Germinal center (tissue), 1 donor: ENCODE results near the gene EIF1.
"Not testable (repeated sequence)": the region's sequence is repeated elsewhere in the genome, so short reads cannot be mapped to it uniquely, and the experiment has no call there.

Experiments
- DNase-seq: peaks from one replicate; pipeline ENCODE4 v3.0.0; 2012; ENCODE audit warnings: mixed read lengths, low spot score

EIF1 gene

GRCh38 chr17:41688641-41689496, at the start of gene EIF1:
TSS of gene EIF1 (plus strand) at chr17:41688885. CDS start at chr17:41689039, 154 bp downstream.
- DNase-seq = peak; percentile 96

- no peak for DNase-seq
Measured at GRCh38 chr17:41638941-41639340, 49.7 kb upstream of the EIF1 start.

- DNase-seq = no peak
Measured at GRCh38 chr17:41639492-41640473, 48.9 kb upstream of the EIF1 start.

GRCh38 chr17:41640596-41640995, 48.1 kb upstream of the EIF1 start:
- DNase-seq = not testable (repeated sequence)

GRCh38 chr17:41642252-41643156, 46.2 kb upstream of the EIF1 start:
- no peak for DNase-seq

- no peak for DNase-seq
Measured at GRCh38 chr17:41647038-41647813, 41.5 kb upstream of the EIF1 start.

GRCh38 chr17:41647940-41648410, 40.7 kb upstream of the EIF1 start:
- DNase-seq = peak; percentile 88

GRCh38 chr17:41648411-41649195, 40.1 kb upstream of the EIF1 start:
- peak; percentile 82 for DNase-seq

- DNase-seq = no peak
Measured at GRCh38 chr17:41649923-41650519, 38.7 kb upstream of the EIF1 start.

- DNase-seq = no peak
Measured at GRCh38 chr17:41650794-41651624, 37.7 kb upstream of the EIF1 start.

GRCh38 chr17:41651625-41652460, 36.8 kb upstream of the EIF1 start:
- DNase-seq = no peak

GRCh38 chr17:41652461-41652970, 36.2 kb upstream of the EIF1 start:
- DNase-seq = no peak

- DNase-seq = no peak
Measured at GRCh38 chr17:41653421-41653820, 35.3 kb upstream of the EIF1 start.

- DNase-seq = no peak
Measured at GRCh38 chr17:41653892-41654677, 34.6 kb upstream of the EIF1 start.

- DNase-seq = no peak
Measured at GRCh38 chr17:41654678-41655607, 33.7 kb upstream of the EIF1 start.
